ENCODE data around the gene GABRD.

GABRD gene

GRCh38 chr1:2050793-2051682 is 31.9 kb downstream of the GABRD start:
- TF ChIP-seq OSR1 (CRISPR knock-in tag; IDR thresholded peaks at IDR 0.05) (no peak), CSDC2 (CRISPR knock-in tag; IDR thresholded peaks at IDR 0.05) (no peak), TOX (CRISPR knock-in tag; IDR thresholded peaks at IDR 0.05; ENCODE audit: borderline replicate concordance) (no peak), RARB (CRISPR knock-in tag; IDR thresholded peaks at IDR 0.05) (no peak), ZC3H10 (CRISPR knock-in tag; IDR thresholded peaks at IDR 0.05) (no peak), GLIS3 (CRISPR knock-in tag; IDR thresholded peaks at IDR 0.05) (no peak), SNAI2 (CRISPR knock-in tag; IDR thresholded peaks at IDR 0.05) (no peak)
- TF ChIP-seq, protein P1, sequence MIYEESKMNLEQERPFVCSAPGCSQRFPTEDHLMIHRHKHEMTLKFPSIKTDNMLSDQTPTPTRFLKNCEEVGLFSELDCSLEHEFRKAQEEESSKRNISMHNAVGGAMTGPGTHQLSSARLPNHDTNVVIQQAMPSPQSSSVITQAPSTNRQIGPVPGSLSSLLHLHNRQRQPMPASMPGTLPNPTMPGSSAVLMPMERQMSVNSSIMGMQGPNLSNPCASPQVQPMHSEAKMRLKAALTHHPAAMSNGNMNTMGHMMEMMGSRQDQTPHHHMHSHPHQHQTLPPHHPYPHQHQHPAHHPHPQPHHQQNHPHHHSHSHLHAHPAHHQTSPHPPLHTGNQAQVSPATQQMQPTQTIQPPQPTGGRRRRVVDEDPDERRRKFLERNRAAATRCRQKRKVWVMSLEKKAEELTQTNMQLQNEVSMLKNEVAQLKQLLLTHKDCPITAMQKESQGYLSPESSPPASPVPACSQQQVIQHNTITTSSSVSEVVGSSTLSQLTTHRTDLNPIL (CRISPR knock-in tag; IDR thresholded peaks at IDR 0.05; ENCODE audit: low read depth) = no peak
- TF ChIP-seq, protein P2, sequence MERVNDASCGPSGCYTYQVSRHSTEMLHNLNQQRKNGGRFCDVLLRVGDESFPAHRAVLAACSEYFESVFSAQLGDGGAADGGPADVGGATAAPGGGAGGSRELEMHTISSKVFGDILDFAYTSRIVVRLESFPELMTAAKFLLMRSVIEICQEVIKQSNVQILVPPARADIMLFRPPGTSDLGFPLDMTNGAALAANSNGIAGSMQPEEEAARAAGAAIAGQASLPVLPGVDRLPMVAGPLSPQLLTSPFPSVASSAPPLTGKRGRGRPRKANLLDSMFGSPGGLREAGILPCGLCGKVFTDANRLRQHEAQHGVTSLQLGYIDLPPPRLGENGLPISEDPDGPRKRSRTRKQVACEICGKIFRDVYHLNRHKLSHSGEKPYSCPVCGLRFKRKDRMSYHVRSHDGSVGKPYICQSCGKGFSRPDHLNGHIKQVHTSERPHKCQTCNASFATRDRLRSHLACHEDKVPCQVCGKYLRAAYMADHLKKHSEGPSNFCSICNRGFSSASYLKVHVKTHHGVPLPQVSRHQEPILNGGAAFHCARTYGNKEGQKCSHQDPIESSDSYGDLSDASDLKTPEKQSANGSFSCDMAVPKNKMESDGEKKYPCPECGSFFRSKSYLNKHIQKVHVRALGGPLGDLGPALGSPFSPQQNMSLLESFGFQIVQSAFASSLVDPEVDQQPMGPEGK (CRISPR knock-in tag; IDR thresholded peaks at IDR 0.05; ENCODE audit: borderline replicate concordance) = no peak
- ATAC-seq = no peak

DNA sequence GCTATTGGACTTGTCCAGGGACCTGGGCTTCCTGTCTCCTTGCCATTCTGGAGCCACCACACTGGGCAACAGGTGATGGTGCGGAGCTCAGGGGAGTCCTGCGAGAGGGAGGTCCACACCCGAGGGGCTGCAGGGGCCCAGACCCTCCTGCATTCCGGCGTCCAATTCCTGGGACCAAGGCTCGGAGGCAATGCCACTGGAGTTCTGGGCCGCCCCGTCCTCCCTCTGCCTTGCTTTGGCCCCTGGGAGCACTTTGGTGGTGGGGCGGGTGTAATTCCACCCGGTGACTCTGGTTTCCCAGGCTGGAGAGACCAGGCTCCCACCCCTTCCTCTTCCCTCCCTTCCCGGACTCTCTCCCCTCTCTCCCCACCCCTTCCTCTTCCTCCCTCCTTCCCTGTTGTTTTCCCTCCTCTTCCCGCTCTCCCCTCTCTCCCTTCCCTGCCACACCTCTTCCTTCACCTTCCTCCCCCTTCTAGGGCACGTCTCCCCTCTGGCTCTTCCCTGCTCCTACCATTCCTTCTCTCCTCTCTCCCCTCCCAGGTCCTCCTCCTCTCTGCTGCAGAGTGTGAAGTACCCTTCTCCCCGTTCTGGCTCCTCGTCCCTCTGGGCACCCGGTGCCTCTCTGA is 33.0 kb downstream of the GABRD start:
- no peak for TF ChIP-seq TSHZ2 (CRISPR knock-in tag; IDR thresholded peaks at IDR 0.05)
- no peak for TF ChIP-seq ZFP3 (CRISPR knock-in tag; IDR thresholded peaks at IDR 0.05)
- TF ChIP-seq TOX (CRISPR knock-in tag; IDR thresholded peaks at IDR 0.05; ENCODE audit: borderline replicate concordance) = no peak
- TF ChIP-seq ZC3H10 (CRISPR knock-in tag; IDR thresholded peaks at IDR 0.05) = no peak
- TF ChIP-seq, protein P2 (CRISPR knock-in tag; IDR thresholded peaks at IDR 0.05; ENCODE audit: borderline replicate concordance) = no peak
- no peak for TF ChIP-seq ARNTL (CRISPR knock-in tag; IDR thresholded peaks at IDR 0.05; ENCODE audit: borderline replicate concordance, low read depth)
- no peak for TF ChIP-seq TCF4 (CRISPR knock-in tag; IDR thresholded peaks at IDR 0.05; ENCODE audit: borderline replicate concordance)
- TF ChIP-seq CSDC2 (CRISPR knock-in tag; IDR thresholded peaks at IDR 0.05) = no peak
- TF ChIP-seq BACH2 (CRISPR knock-in tag; IDR thresholded peaks at IDR 0.05; ENCODE audit: borderline replicate concordance) = no peak
- TF ChIP-seq POU6F1 (CRISPR knock-in tag; IDR thresholded peaks at IDR 0.05; ENCODE audit: borderline replicate concordance, low read depth) = no peak
- TF ChIP-seq ZFP30 (CRISPR knock-in tag; IDR thresholded peaks at IDR 0.05) = no peak

GRCh38 chr1:2052756-2053155 is 33.6 kb downstream of the GABRD start:
- no peak for TF ChIP-seq ZNF565 (CRISPR knock-in tag; conservative IDR thresholded peaks at IDR 0.05; ENCODE audit: low read depth)
- no peak for TF ChIP-seq ZFP3 (CRISPR knock-in tag; IDR thresholded peaks at IDR 0.05)
- TF ChIP-seq, protein P1 (CRISPR knock-in tag; IDR thresholded peaks at IDR 0.05; ENCODE audit: low read depth) = no peak
- no peak for TF ChIP-seq RARB (CRISPR knock-in tag; IDR thresholded peaks at IDR 0.05)
- TF ChIP-seq SNAI2 (CRISPR knock-in tag; IDR thresholded peaks at IDR 0.05) = no peak
- TF ChIP-seq BACH2 (CRISPR knock-in tag; IDR thresholded peaks at IDR 0.05; ENCODE audit: borderline replicate concordance) = no peak
- ATAC-seq = no peak

More for the DNA sequence above, 33.0 kb downstream of the GABRD start:
- no peak for ATAC-seq
